Endometrium (tissue), 2 donors: ENCODE measurements around the gene RAPGEF1.
"Not testable (repeated sequence)": the region's sequence is repeated elsewhere in the genome, so short reads cannot be mapped to it uniquely, and the experiment has no call there.

Source experiments
- FAIRE-seq: peaks from 2 replicates; lab custom pipeline; 2012; peaks lifted over from hg19 to GRCh38; lab: Jason Lieb, UNC
- donor health status: control.
- donor health status: control.

RAPGEF1 gene

DNA sequence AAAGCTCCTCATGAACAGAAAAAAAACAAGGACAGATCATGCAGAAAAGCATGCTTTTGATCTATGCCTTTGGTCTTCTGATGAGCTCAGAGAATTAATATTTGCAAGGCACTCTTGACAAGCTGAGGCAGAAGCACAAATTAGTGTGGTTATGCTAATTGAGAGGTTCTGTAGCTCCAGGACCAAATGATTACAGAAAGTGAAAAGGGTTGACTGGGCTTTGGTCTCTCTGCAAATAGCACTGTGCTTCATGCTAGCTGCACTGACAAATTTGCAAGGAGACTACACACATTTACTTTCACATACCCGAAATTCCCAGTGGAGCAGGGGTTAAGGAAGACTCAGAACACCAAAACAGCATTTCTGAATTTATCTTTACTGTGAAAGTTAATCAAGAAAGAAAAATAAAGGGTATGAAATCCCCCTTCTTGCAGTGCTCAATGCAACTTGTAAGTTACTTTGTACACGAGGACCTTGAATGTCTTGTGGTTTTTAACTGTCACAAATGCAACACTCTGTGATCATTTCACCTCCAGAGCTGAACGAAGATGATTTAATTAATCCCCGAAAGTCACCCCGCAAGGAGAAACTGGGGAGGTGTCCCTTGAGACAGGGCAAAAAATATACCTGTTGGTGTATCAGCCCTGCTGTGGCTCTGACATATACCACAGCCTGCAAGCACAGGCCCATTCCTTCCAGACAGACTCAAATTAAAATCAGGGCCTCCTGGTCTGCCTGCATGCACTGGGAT, 11.9 kb downstream of the RAPGEF1 start:
- FAIRE-seq = no peak

DNA sequence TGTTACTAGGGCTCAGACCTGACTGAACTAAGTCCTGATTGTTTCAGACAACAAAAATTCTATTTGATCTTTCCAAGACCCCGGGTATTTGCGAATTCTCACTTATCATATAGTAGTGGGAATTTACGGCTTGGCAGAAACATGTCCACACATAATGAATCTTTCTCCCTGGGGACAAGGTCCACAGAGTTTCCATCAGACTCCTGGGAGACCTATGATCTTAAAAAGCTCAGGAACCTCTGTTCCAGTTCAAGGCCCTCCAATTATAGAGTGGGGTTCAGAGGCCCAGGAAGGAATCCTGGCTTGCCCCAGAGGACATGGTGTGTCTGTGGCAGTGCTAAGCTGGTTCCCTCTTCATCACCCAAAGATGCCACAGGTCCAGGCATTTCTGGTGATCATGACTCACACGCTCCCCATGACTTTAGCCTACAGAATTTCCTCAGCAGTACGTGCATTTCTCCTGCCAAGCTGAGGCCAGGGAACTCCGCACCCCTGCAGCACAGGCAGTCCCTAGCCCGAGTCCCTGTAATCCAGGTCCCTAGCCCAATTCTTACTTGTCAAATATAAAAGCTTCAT, 12.6 kb downstream of the RAPGEF1 start:
- FAIRE-seq = no peak

- no peak for FAIRE-seq
These were observed 15.2 kb downstream of the RAPGEF1 start for GRCh38 chr9:131724683-131725082.

GRCh38 chr9:131723632-131724031, 16.2 kb downstream of the RAPGEF1 start:
- FAIRE-seq = no peak

DNA sequence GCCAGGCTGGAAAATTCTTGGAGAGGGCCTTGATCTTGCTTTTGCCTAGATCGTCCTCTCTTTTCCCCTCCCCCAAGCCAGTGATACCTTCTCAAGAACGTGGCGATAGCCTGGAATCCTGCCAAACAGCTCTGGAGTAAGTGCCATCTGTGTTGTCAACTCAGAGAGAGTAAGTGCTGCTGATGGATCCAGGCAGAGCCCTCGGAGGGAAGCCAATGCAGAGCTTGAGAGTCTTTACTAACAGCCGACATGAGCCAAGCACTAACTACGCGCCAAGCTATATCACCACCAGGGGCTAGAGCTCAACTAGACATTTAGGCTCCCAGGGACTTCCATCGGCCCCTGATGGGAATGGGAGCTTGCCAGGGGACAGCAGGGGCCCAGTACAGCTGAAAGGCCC, 17.6 kb downstream of the RAPGEF1 start:
- FAIRE-seq = no peak

GRCh38 chr9:131721076-131721475, 18.8 kb downstream of the RAPGEF1 start:
- no peak for FAIRE-seq

DNA sequence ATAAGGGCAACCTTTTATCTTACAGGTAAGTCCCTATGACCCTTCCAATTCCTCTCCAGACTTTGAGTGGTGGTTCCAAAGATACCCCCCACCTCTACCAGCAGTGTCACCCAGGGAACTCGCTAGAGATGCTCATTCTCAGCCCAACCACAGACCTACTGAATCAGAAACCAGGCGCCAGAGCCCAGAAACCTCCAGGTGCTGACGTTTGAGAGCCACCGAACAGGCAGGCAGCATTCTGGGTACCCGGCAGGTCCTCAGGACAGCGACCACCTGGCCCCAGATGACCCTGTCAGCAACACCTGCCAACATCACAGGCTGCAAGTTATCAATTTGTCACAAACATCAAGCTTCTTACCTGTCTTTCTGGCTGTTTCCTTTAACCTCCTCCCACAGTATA, 19.5 kb downstream of the RAPGEF1 start:
- FAIRE-seq = no peak

- no peak for FAIRE-seq
These were observed 20.5 kb downstream of the RAPGEF1 start for GRCh38 chr9:131719262-131719908.

DNA sequence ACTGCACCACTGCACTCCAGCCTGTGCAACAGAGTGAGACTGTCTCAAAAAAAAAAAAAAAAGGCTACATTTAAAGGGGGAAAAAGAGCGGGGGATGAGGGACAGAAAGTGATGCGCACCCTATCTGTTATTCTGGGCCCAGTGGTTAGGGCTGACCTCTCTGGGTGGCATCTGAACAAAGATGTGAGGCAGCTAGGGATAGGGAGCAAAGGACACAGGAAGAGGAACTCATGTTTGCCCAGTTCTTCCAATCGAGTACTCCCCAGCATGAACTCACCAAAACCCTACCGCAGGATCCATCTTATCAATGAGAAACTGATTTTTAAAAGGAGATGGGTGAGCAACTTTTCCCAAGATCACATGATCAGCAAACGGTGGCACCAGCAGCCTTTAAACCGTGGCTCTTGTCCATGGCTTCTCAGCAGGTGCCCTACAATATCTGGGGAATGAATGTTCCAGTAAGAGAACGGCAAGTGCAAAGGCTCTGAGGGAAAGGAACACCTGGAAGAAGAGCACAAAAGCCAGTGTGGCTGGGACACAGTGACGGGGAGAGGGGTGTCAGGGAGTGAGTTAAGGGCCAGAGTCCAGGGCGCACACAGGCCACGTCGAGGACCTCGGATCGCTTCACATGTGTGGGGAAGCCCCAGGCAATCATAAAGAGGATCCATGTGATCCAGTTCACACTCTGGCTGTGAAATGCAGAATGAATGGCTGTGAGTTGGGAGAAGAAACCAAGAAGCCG, 22.0 kb downstream of the RAPGEF1 start:
- no peak for FAIRE-seq

DNA sequence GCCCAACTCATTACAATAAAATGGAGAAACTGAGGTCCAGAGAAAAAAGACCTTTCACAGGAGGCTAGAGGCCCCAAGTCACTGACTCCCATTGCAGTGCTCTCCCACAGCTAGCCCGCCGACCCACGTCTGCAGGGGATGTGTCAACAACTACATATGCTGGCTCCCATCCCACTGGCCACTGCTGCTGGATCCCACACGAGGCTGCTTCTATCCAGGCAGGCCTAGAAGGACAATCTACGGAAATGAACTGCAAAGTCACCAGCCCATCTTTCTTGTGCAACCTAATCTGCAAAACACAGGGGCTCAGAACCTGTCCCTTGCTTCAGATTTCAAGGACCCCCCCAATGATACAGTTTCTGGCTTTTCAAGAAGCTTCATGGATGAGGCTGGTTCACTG, 24.0 kb downstream of the RAPGEF1 start:
- no peak for FAIRE-seq

DNA sequence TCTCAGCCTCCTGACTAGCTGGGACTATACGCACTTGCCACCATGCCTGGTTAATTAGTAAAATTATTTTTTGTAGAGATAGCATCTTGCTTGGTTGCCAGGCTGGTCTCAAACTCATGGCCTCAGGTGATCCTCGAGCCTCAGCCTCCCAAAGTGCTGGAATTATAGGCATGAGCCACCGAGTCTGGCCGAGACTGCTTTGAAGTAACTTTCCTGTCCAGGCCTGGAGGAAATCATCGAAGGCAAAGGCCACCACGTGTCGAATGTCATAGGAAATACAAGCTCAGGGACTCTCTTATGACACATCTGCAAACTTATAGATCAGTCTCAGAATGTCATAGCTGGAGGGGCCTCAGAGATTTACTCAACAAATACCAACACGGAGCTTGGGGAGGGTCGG, 25.1 kb downstream of the RAPGEF1 start:
- no peak for FAIRE-seq

GRCh38 chr9:131714161-131714646, 25.7 kb downstream of the RAPGEF1 start:
- no peak for FAIRE-seq

GRCh38 chr9:131713016-131713415, 26.9 kb downstream of the RAPGEF1 start:
- no peak for FAIRE-seq

DNA sequence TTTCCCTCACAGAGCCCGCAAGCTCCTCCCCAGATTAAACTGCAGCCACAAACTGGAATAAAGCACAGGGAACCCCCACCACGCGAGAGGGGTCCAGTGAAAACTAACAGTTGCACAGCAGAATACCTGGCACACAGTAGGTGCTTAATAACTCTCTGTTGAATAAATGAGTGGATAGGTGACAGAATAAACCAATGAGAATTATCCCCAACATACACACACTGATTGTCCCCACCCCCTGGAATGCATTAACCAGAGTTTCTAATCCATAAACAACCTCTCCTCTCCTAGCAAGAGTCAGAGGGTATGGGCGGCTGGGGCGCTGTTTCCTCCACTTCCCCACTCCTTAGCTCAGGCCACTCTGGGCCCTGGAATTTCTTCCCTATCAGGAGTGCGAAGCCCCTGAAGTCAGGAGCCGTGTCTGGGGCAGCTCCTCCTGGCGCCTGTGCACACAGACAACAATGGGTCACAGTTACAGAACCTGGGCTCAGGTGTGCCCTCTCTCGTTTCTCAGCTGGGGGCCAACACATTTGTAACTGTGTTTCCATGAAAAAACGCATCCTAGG, 27.6 kb downstream of the RAPGEF1 start:
- FAIRE-seq = no peak

DNA sequence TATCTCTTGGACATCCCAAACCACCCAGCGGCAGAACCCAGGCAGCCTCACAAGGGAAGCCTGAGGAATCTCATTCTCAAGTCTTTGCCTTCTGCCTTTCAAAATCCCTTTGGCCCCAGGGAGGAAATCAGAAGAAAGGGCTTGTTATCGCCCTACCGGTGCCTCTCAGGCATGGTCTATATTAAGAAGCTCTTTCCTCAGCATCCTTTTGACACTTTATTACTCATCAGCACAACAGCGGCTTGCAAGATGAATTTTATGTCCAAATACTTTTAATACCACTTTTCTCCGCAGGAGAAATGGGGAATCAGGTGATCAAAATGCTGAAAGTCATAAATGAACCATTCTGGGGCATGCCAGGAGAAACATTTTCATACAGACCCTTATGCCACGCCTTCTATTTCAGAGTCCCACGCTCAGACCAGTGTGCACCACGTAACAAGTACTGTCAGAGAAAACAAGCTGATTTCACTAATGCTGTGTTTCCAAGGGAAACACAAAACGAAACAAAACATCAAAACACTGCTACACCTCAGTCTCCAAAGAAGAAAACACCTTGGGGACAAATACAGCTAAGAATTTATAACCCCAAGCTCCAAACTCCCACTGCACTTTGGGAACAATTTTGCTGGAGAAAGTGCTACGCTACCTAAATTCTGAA, 30.0 kb downstream of the RAPGEF1 start:
- no peak for FAIRE-seq

DNA sequence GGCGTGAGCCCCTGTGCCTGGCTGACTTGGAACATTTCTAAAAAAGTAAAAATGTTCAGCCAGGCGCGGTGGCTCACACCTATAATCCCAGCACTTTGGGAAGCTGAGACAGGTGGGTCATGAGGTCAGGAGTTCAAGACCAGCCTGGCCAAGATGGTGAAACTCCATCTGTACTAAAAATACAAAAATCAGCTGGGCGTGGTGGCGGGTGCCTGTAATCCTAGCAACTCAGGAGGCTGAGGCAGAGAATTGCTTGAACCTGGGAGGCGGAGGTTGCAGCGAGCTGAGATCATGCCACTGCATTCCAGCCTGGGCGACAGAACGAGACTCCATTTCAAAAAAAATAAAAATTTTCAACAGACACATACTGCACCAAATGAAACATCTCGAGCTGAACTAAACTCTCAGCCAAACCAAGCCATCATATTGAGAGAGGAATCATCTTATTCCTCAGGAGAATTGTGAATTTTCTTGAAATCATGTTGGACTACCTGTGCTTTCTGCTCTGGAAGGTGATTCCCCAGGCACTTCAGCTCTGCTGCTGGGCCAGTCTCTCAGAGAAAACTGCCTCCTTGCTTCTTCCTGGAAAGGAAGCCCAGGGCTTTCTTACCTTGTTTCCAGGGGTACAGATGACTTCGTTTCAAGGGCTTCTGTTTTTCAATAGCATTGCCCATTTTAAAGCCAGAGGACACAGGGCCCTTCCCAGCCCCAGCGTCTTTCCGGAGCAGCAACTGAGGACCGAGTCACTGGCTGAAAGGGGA, 30.7 kb downstream of the RAPGEF1 start:
- FAIRE-seq = not testable (repeated sequence)

GRCh38 chr9:131708226-131709002, 31.5 kb downstream of the RAPGEF1 start:
- FAIRE-seq = no peak

GRCh38 chr9:131707733-131708157, 32.1 kb downstream of the RAPGEF1 start:
- FAIRE-seq = no peak

GRCh38 chr9:131707050-131707449, 32.8 kb downstream of the RAPGEF1 start:
- no peak for FAIRE-seq

- FAIRE-seq = no peak
These were observed 33.3 kb downstream of the RAPGEF1 start for GRCh38 chr9:131706608-131706970.
